ENCODE measurements around the gene MLLT3. TPM values are rescaled to one million over a fixed set of nuclear protein-coding genes. Genes with fewer than 3 reads are reported as not detected.
"Not testable (repeated sequence)": the region's sequence is repeated elsewhere in the genome, so short reads cannot be mapped to it uniquely, and the experiment has no call there.

MLLT3 gene
- total and polyA plus RNA-seq, 2 experiments from 2014 or later = 40.0 to 58.3 TPM

DNA sequence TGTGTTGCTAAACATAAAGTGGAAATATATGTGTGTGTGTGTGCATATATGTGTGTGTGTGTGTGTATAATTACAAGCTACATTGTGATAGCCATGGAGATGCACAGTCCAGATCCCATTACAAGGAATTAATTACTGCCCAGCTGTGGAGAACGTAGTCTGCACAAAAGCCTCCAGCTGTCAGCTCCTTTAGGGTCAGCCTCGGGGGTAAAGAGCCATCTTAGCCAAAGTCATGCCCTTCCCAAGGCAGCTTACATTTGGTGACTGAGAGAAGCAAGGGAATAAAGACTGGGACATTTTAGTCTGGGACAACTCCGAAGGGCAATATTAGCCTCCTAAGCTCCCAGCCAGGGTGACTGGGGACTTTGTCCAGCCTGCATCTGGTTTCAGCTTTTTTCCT, 39.9 kb upstream of the MLLT3 start:
- Histone ChIP-seq H3K4me1 (ENCODE audit: low read depth) (peaks cover 25% of the 10 kb centered on the region), H3K27ac (no peak overlapping the region), H3K36me3 (no peaks in the 10 kb centered on the region), H3K9me3 (ENCODE audit: low read depth) (no peaks in the 10 kb centered on the region), H3K27me3 (no peaks in the 10 kb centered on the region), H3K4me3 (no peak overlapping the region)
- TF ChIP-seq CTCF (IDR thresholded peaks at IDR 0.05; ENCODE audit: low read depth, low read length) = no peak
- DNase-seq (ENCODE audit: low read depth in 1 of 2, low spot score in 1 of 2) = no peak

DNA sequence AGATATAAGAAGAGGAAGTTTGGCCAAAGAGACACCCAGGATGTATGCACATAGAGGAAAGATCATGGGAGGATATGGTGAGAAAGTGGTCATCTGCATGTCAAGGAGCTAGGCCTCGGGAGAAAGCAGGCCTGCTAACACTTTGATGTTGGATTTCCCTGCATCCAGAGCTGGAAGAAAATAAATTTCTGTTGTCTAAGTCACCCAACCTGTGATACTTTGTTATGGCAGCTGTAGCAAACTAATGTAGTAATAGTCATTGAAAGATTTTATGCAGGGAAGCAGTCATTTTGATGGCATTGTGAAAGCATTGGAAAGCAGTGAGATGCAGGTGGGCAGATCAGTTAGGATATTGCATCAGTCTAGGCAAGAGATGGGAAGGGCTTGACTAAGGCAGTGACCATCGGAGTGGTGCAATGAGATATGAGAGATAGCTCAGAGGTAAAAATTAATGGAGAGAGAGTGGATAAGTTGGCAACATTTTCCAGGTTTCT, 37.2 kb upstream of the MLLT3 start:
- Histone ChIP-seq H3K36me3 (no peaks in the 10 kb centered on the region), H3K9me3 (ENCODE audit: low read depth) (no peaks in the 10 kb centered on the region), H3K4me3 (peak overlapping the region; percentile 52), H3K4me1 (ENCODE audit: low read depth) (peaks cover 25% of the 10 kb centered on the region), H3K27me3 (no peaks in the 10 kb centered on the region), H3K27ac (no peak overlapping the region)
- DNase-seq (ENCODE audit: low read depth in 1 of 2, low spot score in 1 of 2) = no peak
- TF ChIP-seq CTCF (IDR thresholded peaks at IDR 0.05; ENCODE audit: low read depth, low read length) = no peak

DNA sequence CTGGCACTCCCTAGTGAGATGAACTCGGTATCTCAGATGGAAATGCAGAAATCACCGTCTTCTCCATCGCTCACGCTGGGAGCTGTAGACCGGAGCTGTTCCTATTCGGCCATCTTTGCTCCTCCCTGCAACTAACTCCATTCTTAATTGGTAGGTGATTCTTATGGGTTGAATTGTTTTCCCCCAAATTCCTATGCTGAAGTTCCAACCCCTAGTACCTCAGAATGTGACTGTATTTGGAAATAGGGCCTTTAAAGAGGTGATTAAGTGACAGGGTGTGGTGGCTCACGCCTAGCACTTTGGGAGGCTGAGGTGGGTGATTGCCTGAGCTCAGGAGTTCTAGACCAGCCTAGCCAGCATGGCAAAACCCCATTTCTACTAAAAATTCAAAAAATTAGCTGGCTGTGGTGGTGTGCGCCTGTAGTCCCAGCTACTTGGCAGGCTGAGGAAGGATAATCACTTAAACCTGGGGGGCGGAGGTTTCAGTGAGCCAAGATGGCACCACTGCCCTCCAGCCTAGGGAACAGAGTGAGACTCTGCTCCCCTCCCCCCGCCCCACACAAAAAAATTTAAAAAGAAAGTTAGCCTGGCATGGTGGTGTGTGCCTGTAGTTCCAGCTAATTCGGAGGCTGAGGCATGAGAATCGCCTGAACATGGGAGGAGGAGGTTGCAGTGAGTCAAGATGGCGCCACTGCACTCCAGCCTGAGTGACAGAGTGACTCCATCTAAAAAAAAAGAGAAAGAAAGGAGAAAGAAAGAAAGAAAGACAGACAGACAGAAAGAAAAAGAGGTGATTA, 36.6 kb upstream of the MLLT3 start:
- Histone ChIP-seq H3K4me3 (peak overlapping the region; percentile 52), H3K27me3 (no peaks in the 10 kb centered on the region), H3K36me3 (no peaks in the 10 kb centered on the region), H3K27ac (peak overlapping the region; percentile 45), H3K9me3 (ENCODE audit: low read depth) (no peaks in the 10 kb centered on the region), H3K4me1 (ENCODE audit: low read depth) (peaks cover 25% of the 10 kb centered on the region)
- peak; percentile 21 to 23 for DNase-seq (ENCODE audit: low read depth in 1 of 2, low spot score in 1 of 2)
- no peak for TF ChIP-seq CTCF (IDR thresholded peaks at IDR 0.05; ENCODE audit: low read depth, low read length)

- Histone ChIP-seq H3K27ac (peak overlapping the region; percentile 45), H3K4me3 (peak overlapping the region; percentile 52), H3K4me1 (ENCODE audit: low read depth) (peaks cover 25% of the 10 kb centered on the region)
- not testable (repeated sequence) for H3K36me3 ChIP-seq; H3K9me3 ChIP-seq (ENCODE audit: low read depth); DNase-seq (ENCODE audit: low read depth in 1 of 2, low spot score in 1 of 2); H3K27me3 ChIP-seq
Measured at GRCh38 chr9:20658246-20658667, 36.0 kb upstream of the MLLT3 start.

- no peak overlapping the region for H3K4me3 ChIP-seq
- no peaks in the 10 kb centered on the region for H3K36me3 ChIP-seq
- peaks cover 2% of the 10 kb centered on the region for H3K4me1 ChIP-seq (ENCODE audit: low read depth)
- H3K9me3 ChIP-seq (ENCODE audit: low read depth) = no peaks in the 10 kb centered on the region
- H3K27me3 ChIP-seq = no peaks in the 10 kb centered on the region
- TF ChIP-seq CTCF (IDR thresholded peaks at IDR 0.05; ENCODE audit: low read depth, low read length) = no peak
- DNase-seq (ENCODE audit: low read depth in 1 of 2, low spot score in 1 of 2) = no peak
- H3K27ac ChIP-seq = no peak overlapping the region
Measured at GRCh38 chr9:20651939-20652338, 29.6 kb upstream of the MLLT3 start.

- Histone ChIP-seq H3K4me1 (ENCODE audit: low read depth) (peaks cover 3% of the 10 kb centered on the region), H3K4me3 (no peak overlapping the region), H3K27ac (no peak overlapping the region), H3K36me3 (no peaks in the 10 kb centered on the region), H3K27me3 (no peaks in the 10 kb centered on the region), H3K9me3 (ENCODE audit: low read depth) (no peaks in the 10 kb centered on the region)
- no peak for TF ChIP-seq CTCF (IDR thresholded peaks at IDR 0.05; ENCODE audit: low read depth, low read length)
- DNase-seq (ENCODE audit: low read depth in 1 of 2, low spot score in 1 of 2) = no peak
Measured at GRCh38 chr9:20650750-20651299, 28.5 kb upstream of the MLLT3 start.
